Endodermal cell (in vitro differentiated cells): ENCODE data around the gene EPHA6. TPM values are rescaled to one million over a fixed set of nuclear protein-coding genes. Genes with fewer than 3 reads are reported as not detected.

ENCODE experiments used
- DNase-seq: peaks from one replicate; pipeline ENCODE4 v3.0.0-alpha.2; 2017
- H3K27ac ChIP-seq: 2 replicates; pipeline ENCODE4 v1.5.1; 2013; ENCODE audit warnings: mild to moderate bottlenecking, low read depth, low read length, moderate library complexity
- H3K27me3 ChIP-seq: 2 replicates; pipeline ENCODE4 v1.6.1; 2013; ENCODE audit warnings: mild to moderate bottlenecking, low read length, moderate library complexity; ENCODE audit not compliant: insufficient read depth, control insufficient read depth, poor library complexity, severe bottlenecking
- H3K36me3 ChIP-seq: 2 replicates; pipeline ENCODE4 v1.7.0; 2013; ENCODE audit warnings: mild to moderate bottlenecking, low read length, moderate library complexity; ENCODE audit not compliant: control insufficient read depth, insufficient read depth
- H3K4me1 ChIP-seq: one replicate; pipeline ENCODE4 v1.7.0; 2013; ENCODE audit warnings: low read length; ENCODE audit not compliant: control insufficient read depth, insufficient read depth
- H3K4me3 ChIP-seq: 2 replicates; pipeline ENCODE4 v1.5.1; 2013; ENCODE audit warnings: mild to moderate bottlenecking, low read length, moderate library complexity
- H3K9ac ChIP-seq: 2 replicates; pipeline ENCODE4 v1.6.1; 2013; ENCODE audit warnings: mild to moderate bottlenecking, low read length, moderate library complexity; ENCODE audit not compliant: poor library complexity, severe bottlenecking; ENCODE audit errors: extremely low read depth
- H3K9me3 ChIP-seq: 2 replicates; pipeline ENCODE4 v1.6.1; 2013; ENCODE audit warnings: mild to moderate bottlenecking, low read length, moderate library complexity; ENCODE audit not compliant: control insufficient read depth
- H3K27ac Mint-ChIP-seq: 2 replicates; pipeline ENCODE4 v1.8.0; 2020; ENCODE audit warnings: mixed read lengths
- H3K27me3 Mint-ChIP-seq: 2 replicates; pipeline ENCODE4 v1.8.0; 2021; ENCODE audit warnings: mild to moderate bottlenecking, mixed read lengths; ENCODE audit not compliant: insufficient read depth
- H3K36me3 Mint-ChIP-seq: 2 replicates; pipeline ENCODE4 v1.8.0; 2020; ENCODE audit warnings: low read depth, mixed read lengths
- H3K4me1 Mint-ChIP-seq: 2 replicates; pipeline ENCODE4 v1.8.0; 2020; ENCODE audit warnings: mixed read lengths
- H3K4me3 Mint-ChIP-seq: 2 replicates; pipeline ENCODE4 v1.8.0; 2020; ENCODE audit warnings: mild to moderate bottlenecking, moderate library complexity, mixed read lengths
- H3K9me3 Mint-ChIP-seq: 2 replicates; pipeline ENCODE4 v1.8.0; 2020; ENCODE audit warnings: mild to moderate bottlenecking, mixed read lengths
- WGBS, 2 experiments: methylation state at CpG; one replicate each; pipeline versions ENCODE4 v1.1.5 to v1.1.7; 2013; ENCODE audit warnings: missing lambda C conversion rate in 2 of 2, mixed read lengths in 1 of 2; ENCODE audit not compliant: insufficient coverage in 1 of 2, insufficient read length in 1 of 2; 5-methylcytosine and 5-hydroxymethylcytosine counted together
- total RNA-seq, 2 donors: library from RNA; stranded (reverse); fragmentation: NEBNext Ultra II Directional in 1 of 2; extraction: Animal tissue kit (Norgen Biotek cat#: 25700) in 1 of 2; gene quantifications; 2 replicates in 1 of 2; 3 replicates in 1 of 2; pipeline ENCODE4 v1.2.1, GENCODE V29; 2021
- TF ChIP-seq, protein P1 (sequence below): fragments of 200-600 bp; sonication (generic); conservative IDR thresholded peaks from 2 replicates; pipeline ENCODE4 v1.5.0; 2021; ENCODE audit warnings: antibody characterized with exemption, mild to moderate bottlenecking

Gene EPHA6
- total RNA-seq, 2 donors from 2014 or later: 4.6 to 12.2 TPM

DNA sequence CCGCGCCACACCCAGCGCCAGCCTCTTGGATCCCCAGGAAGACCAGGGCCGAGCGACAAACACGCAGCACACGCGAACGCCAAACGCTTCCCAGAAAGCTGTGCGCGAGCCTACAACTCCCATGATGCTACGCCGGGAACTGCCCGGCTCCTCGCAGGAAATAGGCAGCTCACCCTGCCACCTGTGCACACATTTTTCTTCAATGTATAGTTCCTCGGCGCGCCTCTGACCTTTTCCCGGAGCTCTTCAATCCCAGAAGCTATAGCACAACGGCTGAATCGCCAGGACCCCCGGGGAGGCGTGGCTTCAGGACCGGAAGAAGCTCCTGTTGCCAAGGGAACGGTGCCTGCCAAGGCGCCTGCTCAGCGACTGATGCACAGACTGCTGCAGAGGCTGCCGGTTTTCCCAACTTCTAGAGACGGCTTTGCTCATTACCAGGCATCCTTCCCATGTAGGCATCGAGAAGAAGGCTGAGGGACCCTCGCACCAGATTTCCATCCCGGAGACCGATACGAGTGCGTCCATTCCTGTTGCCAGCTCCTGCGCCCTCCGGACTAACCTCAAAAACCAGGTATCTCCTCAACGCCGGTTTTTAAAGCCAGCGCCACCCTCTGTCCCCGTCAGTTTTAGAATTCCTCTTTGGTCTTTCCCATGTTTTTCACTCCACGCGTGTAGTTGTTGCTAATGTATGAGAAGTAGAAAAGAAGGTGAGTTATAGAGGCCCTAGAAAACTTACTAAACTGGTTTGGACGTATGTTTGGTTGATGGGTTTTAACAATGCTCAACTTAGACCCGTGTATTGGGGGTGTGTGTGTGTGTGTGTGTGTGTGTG is 950.2 kb downstream of the EPHA6 start, which contains the start of gene ARL6:
TSS of gene ARL6 (plus strand) at position 352 of the 832 bp plus-strand sequence. CDS start 3,350 bp downstream, outside the sequence.
- H3K4me1 Mint-ChIP-seq: peaks cover 24% of the 10 kb centered on the region
- Histone ChIP-seq H3K27me3 (no peaks in the 10 kb centered on the region), H3K9ac (peak within 1 kb of the TSS; percentile 43), H3K4me3 (peak within 1 kb of the TSS; percentile 90), H3K36me3 (peaks cover 7% of the 10 kb centered on the region), H3K27ac (peak within 1 kb of the TSS; percentile 64), H3K4me1 (no peaks in the 10 kb centered on the region), H3K9me3 (no peaks in the 10 kb centered on the region)
- peak within 1 kb of the TSS; percentile 95 for H3K27ac Mint-ChIP-seq
- peaks cover 6% of the 10 kb centered on the region for H3K36me3 Mint-ChIP-seq
- H3K4me3 Mint-ChIP-seq: peak within 1 kb of the TSS; percentile 94
- no peaks in the 10 kb centered on the region for H3K27me3 Mint-ChIP-seq
- TF ChIP-seq, protein P1, sequence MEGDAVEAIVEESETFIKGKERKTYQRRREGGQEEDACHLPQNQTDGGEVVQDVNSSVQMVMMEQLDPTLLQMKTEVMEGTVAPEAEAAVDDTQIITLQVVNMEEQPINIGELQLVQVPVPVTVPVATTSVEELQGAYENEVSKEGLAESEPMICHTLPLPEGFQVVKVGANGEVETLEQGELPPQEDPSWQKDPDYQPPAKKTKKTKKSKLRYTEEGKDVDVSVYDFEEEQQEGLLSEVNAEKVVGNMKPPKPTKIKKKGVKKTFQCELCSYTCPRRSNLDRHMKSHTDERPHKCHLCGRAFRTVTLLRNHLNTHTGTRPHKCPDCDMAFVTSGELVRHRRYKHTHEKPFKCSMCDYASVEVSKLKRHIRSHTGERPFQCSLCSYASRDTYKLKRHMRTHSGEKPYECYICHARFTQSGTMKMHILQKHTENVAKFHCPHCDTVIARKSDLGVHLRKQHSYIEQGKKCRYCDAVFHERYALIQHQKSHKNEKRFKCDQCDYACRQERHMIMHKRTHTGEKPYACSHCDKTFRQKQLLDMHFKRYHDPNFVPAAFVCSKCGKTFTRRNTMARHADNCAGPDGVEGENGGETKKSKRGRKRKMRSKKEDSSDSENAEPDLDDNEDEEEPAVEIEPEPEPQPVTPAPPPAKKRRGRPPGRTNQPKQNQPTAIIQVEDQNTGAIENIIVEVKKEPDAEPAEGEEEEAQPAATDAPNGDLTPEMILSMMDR: peak; percentile 35
- WGBS, 2 experiments: 0 to 1% methylated on average over 30 to 46 of the region's 46 CpGs
- H3K9me3 Mint-ChIP-seq: no peaks in the 10 kb centered on the region
- peak; percentile 92 for DNase-seq

DNA sequence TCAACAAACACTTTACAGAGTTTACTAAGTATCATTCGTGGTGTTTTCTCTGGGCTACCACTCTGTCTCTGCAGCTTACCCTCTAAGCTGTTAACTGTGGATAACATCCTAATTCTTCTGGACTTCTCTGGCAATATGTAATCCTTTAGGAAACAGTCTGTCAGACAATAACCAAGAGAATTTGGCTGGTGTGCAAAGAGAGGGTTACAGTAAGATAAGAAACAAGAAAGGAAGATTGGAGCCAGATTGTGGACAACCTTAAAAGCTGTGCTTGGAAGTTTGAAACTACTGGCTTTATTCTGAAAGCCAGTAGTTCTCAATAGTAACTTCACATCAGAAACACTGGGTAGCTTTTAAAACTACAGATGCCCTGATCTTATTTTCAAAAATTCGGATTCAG is 950.9 kb downstream of the EPHA6 start:
- TF ChIP-seq, protein P1: no peak
- H3K27me3 Mint-ChIP-seq: no peaks in the 10 kb centered on the region
- peaks cover 13% of the 10 kb centered on the region for H3K36me3 Mint-ChIP-seq
- H3K9ac ChIP-seq: no peak overlapping the region
- peak overlapping the region; percentile 90 for H3K4me3 ChIP-seq
- no peaks in the 10 kb centered on the region for H3K27me3 ChIP-seq
- H3K4me3 Mint-ChIP-seq: peak overlapping the region; percentile 94
- no peaks in the 10 kb centered on the region for H3K4me1 ChIP-seq
- WGBS, 2 experiments: 26 to 57% methylated on average over 2 of the region's 2 CpGs
- H3K4me1 Mint-ChIP-seq: peaks cover 24% of the 10 kb centered on the region
- peaks cover 14% of the 10 kb centered on the region for H3K36me3 ChIP-seq
- DNase-seq: no peak
- no peak overlapping the region for H3K27ac Mint-ChIP-seq
- no peak overlapping the region for H3K27ac ChIP-seq
- H3K9me3 ChIP-seq: peaks cover 2% of the 10 kb centered on the region
- H3K9me3 Mint-ChIP-seq: peaks cover 2% of the 10 kb centered on the region

DNA sequence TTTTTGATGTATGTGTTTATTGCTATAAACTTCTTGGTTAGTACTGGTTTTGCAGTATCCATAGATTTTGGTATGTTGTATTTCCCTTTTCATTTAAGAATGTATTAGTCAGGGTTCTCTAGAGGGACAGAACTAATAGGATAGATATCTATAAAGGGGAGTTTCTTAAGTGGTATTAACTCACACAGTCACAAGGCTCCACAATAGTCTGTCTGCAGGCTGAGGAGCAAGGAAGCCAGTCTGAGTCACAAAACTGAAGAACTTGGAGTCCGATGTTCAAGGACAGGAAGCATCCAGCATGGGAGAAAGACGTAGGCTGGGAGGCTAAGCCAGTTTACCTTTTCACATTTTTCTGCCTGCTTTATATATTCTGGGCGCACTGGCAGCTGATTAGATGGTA is 958.5 kb downstream of the EPHA6 start:
- Mint-ChIP-seq H3K27me3 (no peaks in the 10 kb centered on the region), H3K27ac (no peak overlapping the region), H3K4me1 (peaks cover 26% of the 10 kb centered on the region), H3K4me3 (no peak overlapping the region), H3K36me3 (peaks cover 68% of the 10 kb centered on the region), H3K9me3 (peaks cover 21% of the 10 kb centered on the region)
- H3K4me1 ChIP-seq: no peaks in the 10 kb centered on the region
- no peak for DNase-seq
- H3K36me3 ChIP-seq: peaks cover 20% of the 10 kb centered on the region
- no peak overlapping the region for H3K27ac ChIP-seq
- WGBS, 2 experiments: 97 to 100% methylated on average over 3 of the region's 3 CpGs
- no peak overlapping the region for H3K9ac ChIP-seq
- peaks cover 32% of the 10 kb centered on the region for H3K9me3 ChIP-seq
- TF ChIP-seq, protein P1: no peak
- no peaks in the 10 kb centered on the region for H3K27me3 ChIP-seq
- H3K4me3 ChIP-seq: no peak overlapping the region
